ENCODE measurements around the gene HMCN2. TPM values are rescaled to one million over a fixed set of nuclear protein-coding genes. Genes with fewer than 3 reads are reported as not detected.

Gene HMCN2
- polyA plus RNA-seq, 1 of the 3 experiments (the other 2 are of a cell fraction) = 0.15 TPM

- no peak overlapping the region for H3K27ac ChIP-seq (ENCODE audit: low read depth in 2 of 2, low read length in 1 of 2)
- POLR2A ChIA-PET = no interaction called here
- TF ChIP-seq CHD2 (IDR thresholded peaks at IDR 0.05; ENCODE audit: low read length, partially characterized antibody) (no peak), EZH2phosphoT487 (IDR thresholded peaks at IDR 0.05; ENCODE audit: borderline replicate concordance, low read depth) (no peak), CTCF (IDR thresholded peaks at IDR 0.05) (no peak), RAD21 (IDR thresholded peaks at IDR 0.05; ENCODE audit: low read length) (no peak), SMC3 (IDR thresholded peaks at IDR 0.05; ENCODE audit: low read depth, low read length) (no peak), POLR2AphosphoS5 (IDR thresholded peaks at IDR 0.05; ENCODE audit: low read depth, low read length) (no peak), EP300 (IDR thresholded peaks at IDR 0.05; ENCODE audit: borderline replicate concordance in 1 of 2, low read depth in 1 of 2, low read length in 1 of 2) (no peak), RXRA (IDR thresholded peaks at IDR 0.05; ENCODE audit: borderline replicate concordance, low read depth) (no peak), FOXM1 (IDR thresholded peaks at IDR 0.05; ENCODE audit: low read depth) (no peak), RFX5 (IDR thresholded peaks at IDR 0.05; ENCODE audit: low read length) (no peak), NFIC (IDR thresholded peaks at IDR 0.05; ENCODE audit: borderline replicate concordance) (no peak), MEF2A (IDR thresholded peaks at IDR 0.05; ENCODE audit: borderline replicate concordance, low read depth) (no peak), RCOR1 (IDR thresholded peaks at IDR 0.05; ENCODE audit: low read length) (no peak)
- TF ChIP-seq, protein P1, sequence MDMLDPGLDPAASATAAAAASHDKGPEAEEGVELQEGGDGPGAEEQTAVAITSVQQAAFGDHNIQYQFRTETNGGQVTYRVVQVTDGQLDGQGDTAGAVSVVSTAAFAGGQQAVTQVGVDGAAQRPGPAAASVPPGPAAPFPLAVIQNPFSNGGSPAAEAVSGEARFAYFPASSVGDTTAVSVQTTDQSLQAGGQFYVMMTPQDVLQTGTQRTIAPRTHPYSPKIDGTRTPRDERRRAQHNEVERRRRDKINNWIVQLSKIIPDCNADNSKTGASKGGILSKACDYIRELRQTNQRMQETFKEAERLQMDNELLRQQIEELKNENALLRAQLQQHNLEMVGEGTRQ (IDR thresholded peaks at IDR 0.05; ENCODE audit: borderline replicate concordance, low read depth, low read length) = no peak
- TF ChIP-seq, protein P2, sequence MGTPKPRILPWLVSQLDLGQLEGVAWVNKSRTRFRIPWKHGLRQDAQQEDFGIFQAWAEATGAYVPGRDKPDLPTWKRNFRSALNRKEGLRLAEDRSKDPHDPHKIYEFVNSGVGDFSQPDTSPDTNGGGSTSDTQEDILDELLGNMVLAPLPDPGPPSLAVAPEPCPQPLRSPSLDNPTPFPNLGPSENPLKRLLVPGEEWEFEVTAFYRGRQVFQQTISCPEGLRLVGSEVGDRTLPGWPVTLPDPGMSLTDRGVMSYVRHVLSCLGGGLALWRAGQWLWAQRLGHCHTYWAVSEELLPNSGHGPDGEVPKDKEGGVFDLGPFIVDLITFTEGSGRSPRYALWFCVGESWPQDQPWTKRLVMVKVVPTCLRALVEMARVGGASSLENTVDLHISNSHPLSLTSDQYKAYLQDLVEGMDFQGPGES (IDR thresholded peaks at IDR 0.05; ENCODE audit: low read depth, low read length) = no peak
- H3K36me3 ChIP-seq (replicated peaks in 1 of 2; ENCODE audit: control insufficient read depth in 1 of 2, insufficient read depth in 2 of 2, low read length in 1 of 2) = no peaks in the 10 kb centered on the region
- H3K9ac ChIP-seq = no peak overlapping the region
- no peaks in the 10 kb centered on the region for H4K20me1 ChIP-seq (ENCODE audit: insufficient read depth)
- 63% methylated on average over 6 of the region's 6 CpGs for WGBS (ENCODE audit: low lambda C conversion rate)
- DNase-seq = no peak
- H3K9me2 ChIP-seq = no peaks in the 10 kb centered on the region
- H3F3A ChIP-seq (replicated peaks; ENCODE audit: insufficient read depth) = peaks cover 4% of the 10 kb centered on the region
- H3K9me3 ChIP-seq = no peaks in the 10 kb centered on the region
- H3K4me2 ChIP-seq = no peak overlapping the region
- H3K4me1 ChIP-seq (ENCODE audit: control insufficient read depth in 1 of 2, insufficient read depth in 2 of 2, low read depth in 1 of 2, low read length in 1 of 2) = peaks cover 0 to 16% of the 10 kb centered on the region in 2 experiments; a peak in 1 of 4 replicates
- CTCF ChIA-PET = interaction anchor here (0.5 to 1.0 kb wide), 2 partner anchors 58 to 78 kb away, joined by 3 read pairs; no protein-coding TSS in a partner anchor
- H3K4me3 ChIP-seq (ENCODE audit: low read depth in 2 of 2, low read length in 1 of 2) = no peak overlapping the region
- H2AFZ ChIP-seq (ENCODE audit: low read depth) = no peak overlapping the region
- H3K79me2 ChIP-seq (ENCODE audit: insufficient read depth) = no peaks in the 10 kb centered on the region
- H3K27me3 ChIP-seq (ENCODE audit: insufficient read depth) = peaks cover 19% of the 10 kb centered on the region; the same call in 1 of the 2 replicates
Observed at GRCh38 chr9:130271473-130271872, 5.9 kb downstream of the HMCN2 start.
